Stimulated activated CD4-positive, alpha-beta T cell treated with anti-CD3 and anti-CD28 coated beads, Interleukin-15, amount 100 ng/mL, for 48 hours (primary cell): ENCODE data around the gene FSTL4.
"Not testable (repeated sequence)": the region's sequence is repeated elsewhere in the genome, so short reads cannot be mapped to it uniquely, and the experiment has no call there.

Source experiments
- DNase-seq, 2 donors: peaks; one replicate each; pipeline ENCODE4 v3.0.0-alpha.2; 2020; ENCODE audit warnings: low read depth in 2 of 2

FSTL4 gene

GRCh38 chr5:133403741-133404364, 208.5 kb downstream of the FSTL4 start:
- no peak for DNase-seq

DNA sequence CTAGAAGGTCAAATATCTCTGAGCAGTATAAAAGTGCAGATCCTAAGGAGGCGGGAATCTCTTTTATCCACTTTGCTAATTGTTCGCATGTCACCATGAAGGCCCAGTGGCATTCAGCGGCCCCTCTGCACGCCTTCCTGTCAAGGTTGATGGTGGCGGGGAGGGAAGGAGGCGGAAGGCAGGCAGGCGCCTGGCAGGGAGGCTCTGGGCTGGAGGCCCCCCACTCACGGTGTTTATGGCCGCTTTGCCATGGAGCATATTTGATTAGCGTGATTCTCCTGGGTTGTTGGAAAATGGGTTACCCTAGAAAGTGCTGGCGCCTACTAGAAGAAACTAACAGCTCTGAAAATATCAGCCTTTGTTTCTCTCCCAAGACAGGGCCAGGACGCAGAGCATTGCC, 209.6 kb downstream of the FSTL4 start:
- DNase-seq, result no peak

DNA sequence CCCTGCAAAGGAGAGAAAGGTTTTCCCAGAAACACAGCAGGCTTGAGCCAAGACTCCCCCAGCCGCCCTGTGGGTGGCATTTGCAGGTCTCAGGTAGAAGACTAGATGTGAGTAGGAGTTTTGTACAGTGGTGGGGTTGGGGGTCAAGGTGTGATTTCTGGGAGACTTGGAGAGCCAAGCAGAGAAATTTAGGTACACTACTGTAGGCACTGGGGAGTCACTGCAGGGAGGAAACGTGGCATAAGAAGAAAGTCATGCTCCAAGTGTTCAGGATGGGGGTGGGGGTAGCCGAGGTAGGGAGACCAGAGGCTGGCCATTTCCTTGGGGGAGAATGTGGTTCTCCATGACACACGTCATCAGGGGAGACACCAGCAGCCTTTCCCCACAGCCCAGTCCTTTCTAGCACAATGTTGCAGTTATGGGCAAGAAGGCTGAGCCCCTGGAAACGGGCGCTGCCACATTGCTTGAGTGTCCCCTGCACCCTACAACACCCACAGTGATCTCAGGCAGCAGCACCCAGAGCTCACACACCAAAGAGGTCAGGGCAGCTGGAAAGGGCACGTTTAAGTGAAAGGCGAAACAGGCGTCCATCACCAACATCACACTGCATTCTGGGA, 210.5 kb downstream of the FSTL4 start:
- DNase-seq, result no peak

GRCh38 chr5:133400831-133401351, 211.4 kb downstream of the FSTL4 start:
- DNase-seq, result no peak

- DNase-seq, result no peak
These were observed 212.2 kb downstream of the FSTL4 start for GRCh38 chr5:133400120-133400519.

GRCh38 chr5:133399247-133399891, 213.0 kb downstream of the FSTL4 start:
- DNase-seq, result no peak

DNA sequence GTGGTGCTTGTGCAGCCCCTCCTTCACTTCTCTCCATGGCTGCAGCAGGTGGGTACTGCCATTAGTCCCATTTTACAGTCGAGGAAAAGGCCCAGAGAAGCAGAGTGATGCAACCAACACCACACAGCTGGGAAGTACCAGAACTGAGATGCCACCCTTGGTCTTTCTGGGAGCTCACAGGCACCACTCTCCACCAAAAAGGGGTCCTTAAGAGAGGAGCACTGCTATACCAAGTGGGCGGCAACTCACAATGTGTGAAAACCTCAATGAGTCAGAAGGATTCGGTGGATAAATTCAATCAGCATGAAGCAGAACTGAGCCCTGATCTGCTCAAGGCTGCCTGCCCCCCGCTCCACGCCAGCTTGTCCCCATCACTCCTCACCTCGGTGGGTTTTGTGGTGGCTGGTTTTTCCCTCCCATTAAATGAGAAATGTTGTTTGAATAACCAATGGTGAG, 213.7 kb downstream of the FSTL4 start:
- peak; percentile 37 to 39 for DNase-seq

- no peak for DNase-seq
These were observed 214.2 kb downstream of the FSTL4 start for GRCh38 chr5:133397990-133398645.

DNA sequence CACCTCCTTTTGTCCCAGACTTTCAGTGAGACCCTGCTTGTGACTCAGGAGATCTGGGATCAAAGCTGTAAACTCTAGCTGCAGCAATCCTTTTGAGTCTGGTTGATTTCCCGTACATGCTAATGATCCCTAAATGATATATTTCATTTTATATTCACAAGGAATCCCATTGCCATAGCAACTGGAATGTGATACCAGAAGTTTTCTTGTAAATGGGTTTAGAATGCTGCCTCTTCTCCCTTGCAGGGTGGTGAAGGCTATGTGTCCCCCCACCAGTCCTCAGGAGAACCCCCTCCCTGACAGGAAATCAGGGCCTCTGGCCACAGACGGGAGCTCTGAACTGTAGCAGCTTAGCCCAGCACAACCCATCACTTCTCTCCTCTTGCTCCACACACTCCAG, 215.0 kb downstream of the FSTL4 start:
- no peak for DNase-seq

DNA sequence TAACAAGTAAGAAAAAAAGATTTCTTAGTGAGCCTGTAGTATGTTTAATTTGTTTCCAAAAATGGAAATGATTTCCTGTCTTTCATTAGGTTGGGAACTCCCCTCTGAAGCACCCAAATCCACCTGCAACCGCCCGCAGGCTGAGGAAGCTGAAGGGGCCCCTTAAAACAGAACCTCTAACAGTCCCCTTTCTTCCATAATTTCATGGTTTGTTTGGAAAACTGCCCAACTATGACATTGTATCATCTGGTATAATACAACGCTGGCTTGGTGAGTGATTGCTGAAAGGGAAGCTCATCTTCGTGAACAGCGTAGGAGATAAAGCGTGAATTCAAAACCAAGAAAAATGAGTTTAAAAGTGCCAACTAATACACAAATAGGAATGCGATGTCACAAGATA, 215.5 kb downstream of the FSTL4 start:
- no peak for DNase-seq

DNA sequence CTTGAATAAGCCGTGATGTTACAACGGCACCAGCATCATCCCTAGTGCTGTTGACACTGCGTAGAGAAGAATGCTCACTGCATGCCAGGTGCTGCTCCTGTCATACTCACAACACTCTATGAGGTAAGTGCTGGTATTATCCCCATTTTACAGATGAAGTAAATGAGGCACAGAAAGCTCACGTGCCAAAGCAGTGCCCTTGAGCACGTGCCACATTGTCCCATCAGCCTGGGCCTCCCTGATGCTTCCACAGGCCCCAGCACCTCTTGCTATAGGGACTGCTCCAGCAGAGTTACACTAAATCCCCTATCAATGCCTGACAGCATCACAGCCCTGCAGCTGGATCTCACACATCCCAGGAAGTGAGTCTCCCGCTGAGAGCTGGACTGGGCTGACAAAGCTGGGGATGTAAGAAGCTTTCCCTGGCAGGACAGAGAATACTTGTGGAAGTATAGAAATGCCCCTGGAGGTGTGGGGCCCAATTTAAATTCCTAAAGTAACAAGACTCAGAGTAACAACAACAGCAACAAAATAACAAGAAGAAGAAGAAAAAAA, 216.1 kb downstream of the FSTL4 start:
- no peak for DNase-seq

DNA sequence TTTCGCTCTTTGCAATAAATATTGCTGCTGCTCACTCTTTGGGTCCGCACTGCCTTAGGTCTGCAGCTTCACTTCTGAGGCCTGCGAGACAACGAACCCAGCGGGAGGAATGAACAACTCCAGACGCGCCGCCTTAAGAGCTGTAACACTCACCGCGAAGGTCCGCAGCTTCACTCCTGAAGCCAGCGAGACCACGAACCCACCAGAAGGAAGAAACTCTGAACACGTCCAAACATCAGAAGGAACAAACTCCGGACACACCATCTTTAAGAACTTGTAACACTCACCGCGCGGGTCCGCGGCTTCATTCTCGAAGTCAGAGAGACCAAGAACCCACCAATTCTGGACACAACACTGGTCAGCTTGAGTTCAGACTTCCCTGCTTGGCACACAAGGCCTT, 217.1 kb downstream of the FSTL4 start:
- DNase-seq, result not testable (repeated sequence)

DNA sequence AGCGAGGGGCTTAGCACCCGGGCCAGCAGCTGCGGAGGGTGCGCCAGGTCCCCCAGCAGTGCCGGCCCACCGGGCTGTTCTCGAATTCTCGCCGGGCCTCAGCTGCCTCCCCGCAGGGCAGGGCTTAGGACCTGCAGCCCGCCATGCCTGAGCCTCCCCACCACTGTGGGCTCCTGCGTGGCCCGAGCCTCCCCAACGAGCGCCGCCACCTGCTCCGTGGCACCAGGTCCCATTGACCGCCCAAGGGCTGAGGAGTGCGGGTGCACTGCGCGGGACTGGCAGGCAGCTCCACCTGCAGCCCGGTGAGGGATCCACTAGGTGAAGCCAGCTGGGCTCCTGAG, 217.9 kb downstream of the FSTL4 start:
- not testable (repeated sequence) for DNase-seq

DNA sequence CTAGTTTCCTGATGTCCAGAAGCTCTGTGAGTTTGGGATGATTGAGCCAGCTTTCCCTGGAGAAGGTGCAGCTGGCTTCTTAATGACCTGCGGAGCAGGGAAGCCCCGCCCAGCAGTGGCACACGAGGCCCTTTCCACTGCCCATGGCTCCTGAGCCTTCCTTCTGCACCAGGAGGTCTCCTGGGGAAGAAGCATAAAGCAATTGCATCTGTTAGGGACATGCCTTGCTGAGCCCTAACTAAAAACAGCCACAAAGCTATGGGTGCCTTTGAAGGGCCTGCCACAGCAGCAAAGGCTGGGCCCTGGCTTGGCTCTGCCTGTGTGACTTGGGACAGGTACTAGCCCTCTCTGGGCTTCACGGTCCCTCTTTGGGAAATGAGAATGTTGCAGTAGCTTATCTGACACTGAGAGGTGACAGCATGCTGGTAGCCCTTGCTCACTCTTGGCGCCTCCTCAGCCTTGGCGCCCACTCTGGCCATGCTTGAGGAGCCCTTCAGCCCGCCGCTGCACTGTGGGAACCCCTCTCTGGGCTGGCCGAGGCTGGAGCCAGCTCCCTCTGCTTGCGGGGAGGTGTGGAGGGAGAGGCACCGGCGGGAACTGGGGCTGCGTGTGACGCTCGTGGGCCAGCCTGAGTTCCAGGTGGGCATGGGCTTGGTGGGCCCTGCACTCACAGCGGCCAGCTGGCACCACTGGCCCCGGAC, 218.4 kb downstream of the FSTL4 start:
- no peak for DNase-seq

GRCh38 chr5:133392448-133392847, 219.9 kb downstream of the FSTL4 start:
- DNase-seq, result no peak

- DNase-seq, result no peak
These were observed 220.8 kb downstream of the FSTL4 start for GRCh38 chr5:133391354-133392136.

- no peak for DNase-seq
These were observed 221.7 kb downstream of the FSTL4 start for GRCh38 chr5:133390416-133391353.

GRCh38 chr5:133389066-133389590, 223.2 kb downstream of the FSTL4 start:
- DNase-seq, result no peak

DNA sequence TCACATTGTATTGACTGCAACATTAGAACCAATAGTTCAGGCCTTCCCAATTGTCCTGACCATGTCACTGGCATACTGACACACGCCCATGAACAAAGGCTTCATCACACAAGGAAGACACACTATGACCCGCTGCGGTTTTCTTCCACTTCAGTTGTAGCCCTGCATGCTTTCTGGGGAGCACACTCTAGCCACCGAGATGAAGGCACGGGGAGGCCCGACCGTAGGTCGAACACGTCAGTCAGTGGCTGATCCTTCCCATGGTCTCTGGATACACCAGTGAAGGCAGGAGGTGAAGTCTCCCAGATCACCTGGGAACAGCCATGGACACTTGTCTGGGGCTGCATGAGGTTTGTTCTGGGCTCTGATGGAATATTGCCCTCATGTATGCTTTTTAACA, 224.7 kb downstream of the FSTL4 start:
- no peak for DNase-seq
